BLaER1 (cell line): ENCODE measurements around the gene SPTBN1.
A peak's percentile ranks its signal among the peaks of the same experiment; 100 is the strongest.

Experiments used
- H3K27ac ChIP-seq: shearing (Covaris generic); formaldehyde crosslinking; 2 replicates; pipeline ENCODE4 v1.8.1; 2022
- H3K27me3 ChIP-seq: shearing (Covaris generic); formaldehyde crosslinking; 2 replicates; pipeline ENCODE4 v1.8.1; 2022
- H3K36me3 ChIP-seq: shearing (Covaris generic); formaldehyde crosslinking; 2 replicates; pipeline ENCODE4 v1.8.1; 2022
- H3K4me1 ChIP-seq: shearing (Covaris generic); formaldehyde crosslinking; 2 replicates; pipeline ENCODE4 v1.8.1; 2022
- H3K4me2 ChIP-seq: shearing (Covaris generic); formaldehyde crosslinking; 2 replicates; pipeline ENCODE4 v1.8.1; 2022
- H3K4me3 ChIP-seq: shearing (Covaris generic); formaldehyde crosslinking; 2 replicates; pipeline ENCODE4 v1.8.1; 2022
- H3K9ac ChIP-seq: shearing (Covaris generic); formaldehyde crosslinking; 2 replicates; pipeline ENCODE4 v1.8.1; 2022
- H3K9me3 ChIP-seq: shearing (Covaris generic); formaldehyde crosslinking; 2 replicates; pipeline ENCODE4 v1.8.1; 2022
- H4K20me1 ChIP-seq: shearing (Covaris generic); formaldehyde crosslinking; 2 replicates; pipeline ENCODE4 v1.8.1; 2022
- Cebpa-rat ChIP-seq: shearing (Covaris generic); IDR thresholded peaks from 2 replicates; pipeline ENCODE4 v1.8.1; 2022

SPTBN1 gene

DNA sequence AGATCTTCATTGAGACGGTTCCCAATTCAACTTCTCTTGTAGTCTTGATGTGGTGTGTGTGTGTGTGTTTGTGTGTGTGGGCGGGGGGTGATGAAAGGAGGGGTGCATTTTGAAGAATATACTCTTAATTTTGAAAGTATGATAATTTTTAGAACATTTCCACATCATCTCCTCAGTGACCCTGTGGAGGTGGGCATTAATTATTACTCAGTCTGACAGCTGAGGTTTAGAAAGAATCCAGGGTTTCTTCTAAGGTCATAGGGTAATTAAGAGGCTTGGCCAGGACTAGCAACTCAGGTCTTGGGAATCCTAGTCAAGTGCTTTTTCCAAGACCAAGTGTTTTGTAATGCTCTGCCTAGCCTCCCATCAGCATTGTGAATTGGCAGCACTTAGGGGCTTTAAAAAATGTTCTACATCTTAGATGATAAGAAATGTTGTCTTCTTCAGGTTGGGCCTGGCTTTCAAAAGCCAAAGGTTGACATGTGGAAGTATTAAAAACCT, 100.5 kb downstream of the SPTBN1 start:
- Histone ChIP-seq H3K4me2 (peak overlapping the region; percentile 95), H3K27ac (peak overlapping the region; percentile 96), H3K36me3 (no peaks in the 10 kb centered on the region), H3K9ac (peak overlapping the region; percentile 95), H3K9me3 (no peaks in the 10 kb centered on the region), H3K4me1 (peaks cover 44% of the 10 kb centered on the region), H3K4me3 (peak overlapping the region; percentile 83), H3K27me3 (no peaks in the 10 kb centered on the region), H4K20me1 (peaks cover 19% of the 10 kb centered on the region)
- no peak for TF ChIP-seq Cebpa-rat

DNA sequence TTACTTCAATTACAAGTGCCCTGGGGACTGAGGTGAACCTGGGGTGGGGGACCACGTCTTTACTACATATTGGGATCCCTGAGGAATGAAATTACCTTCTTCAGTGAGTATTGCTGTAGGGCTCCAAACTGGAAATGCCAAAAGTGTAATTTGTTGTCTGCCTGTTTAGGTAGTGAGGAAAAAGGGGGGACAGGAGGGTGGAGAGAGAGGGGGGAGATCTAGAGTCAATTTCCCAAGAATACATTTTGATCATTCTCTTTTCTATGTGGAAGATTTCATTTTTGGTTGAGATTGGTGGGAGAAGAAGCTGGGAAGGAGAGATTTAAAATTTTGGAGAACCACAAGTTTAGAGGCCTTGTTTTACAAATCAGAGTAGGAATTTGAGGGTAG, 101.1 kb downstream of the SPTBN1 start:
- peaks cover 24% of the 10 kb centered on the region for H4K20me1 ChIP-seq
- H3K4me2 ChIP-seq = peak overlapping the region; percentile 95
- H3K27me3 ChIP-seq = no peaks in the 10 kb centered on the region
- H3K9me3 ChIP-seq = no peaks in the 10 kb centered on the region
- no peaks in the 10 kb centered on the region for H3K36me3 ChIP-seq
- no peak for TF ChIP-seq Cebpa-rat
- H3K27ac ChIP-seq = peak overlapping the region; percentile 96
- peaks cover 43% of the 10 kb centered on the region for H3K4me1 ChIP-seq
- H3K9ac ChIP-seq = peak overlapping the region; percentile 95
- H3K4me3 ChIP-seq = peak overlapping the region; percentile 83

- Histone ChIP-seq H3K36me3 (no peaks in the 10 kb centered on the region), H3K4me2 (peak overlapping the region; percentile 95), H3K9ac (peak overlapping the region; percentile 95), H3K27me3 (no peaks in the 10 kb centered on the region), H3K4me1 (peaks cover 48% of the 10 kb centered on the region), H4K20me1 (peaks cover 29% of the 10 kb centered on the region), H3K4me3 (peak overlapping the region; percentile 83), H3K9me3 (no peaks in the 10 kb centered on the region), H3K27ac (peak overlapping the region; percentile 96)
- no peak for TF ChIP-seq Cebpa-rat
Observed at GRCh38 chr2:54557601-54558187, 101.6 kb downstream of the SPTBN1 start.

- H3K4me2 ChIP-seq = peak overlapping the region; percentile 95
- TF ChIP-seq Cebpa-rat = no peak
- peaks cover 36% of the 10 kb centered on the region for H4K20me1 ChIP-seq
- peak overlapping the region; percentile 95 for H3K9ac ChIP-seq
- H3K27ac ChIP-seq = peak overlapping the region; percentile 96
- no peaks in the 10 kb centered on the region for H3K9me3 ChIP-seq
- peak overlapping the region; percentile 83 for H3K4me3 ChIP-seq
- no peaks in the 10 kb centered on the region; the same call in 1 of the 2 replicates for H3K36me3 ChIP-seq
- peaks cover 52% of the 10 kb centered on the region for H3K4me1 ChIP-seq
- no peaks in the 10 kb centered on the region for H3K27me3 ChIP-seq
Observed at GRCh38 chr2:54558188-54559005, 102.3 kb downstream of the SPTBN1 start.

DNA sequence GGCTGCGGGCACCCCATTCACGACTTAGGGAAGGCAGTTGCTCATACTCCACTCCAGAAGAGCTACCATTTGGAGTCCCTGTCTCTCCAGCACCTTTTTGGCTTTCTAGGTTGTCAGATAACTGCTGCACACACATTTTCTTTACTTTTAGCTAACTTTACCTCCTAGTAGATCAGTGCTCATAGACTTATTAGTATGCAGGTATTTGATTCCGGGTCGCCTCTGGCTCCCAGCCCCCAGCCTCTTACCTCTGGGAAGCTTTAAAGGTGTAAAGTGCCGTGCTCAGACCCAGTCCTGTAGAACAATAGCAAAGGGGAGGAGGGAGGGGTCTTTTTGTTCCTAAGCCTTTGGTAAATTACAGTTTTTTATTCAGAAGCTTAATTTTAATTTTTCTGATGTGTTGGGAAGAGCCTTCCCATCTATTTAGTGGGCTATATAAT, 102.9 kb downstream of the SPTBN1 start:
- peaks cover 43% of the 10 kb centered on the region for H4K20me1 ChIP-seq
- H3K27ac ChIP-seq = peak overlapping the region; percentile 96
- TF ChIP-seq Cebpa-rat = no peak
- H3K4me2 ChIP-seq = peak overlapping the region; percentile 95
- no peaks in the 10 kb centered on the region for H3K9me3 ChIP-seq
- peaks cover 52% of the 10 kb centered on the region for H3K4me1 ChIP-seq
- H3K4me3 ChIP-seq = peak overlapping the region; percentile 83
- H3K27me3 ChIP-seq = no peaks in the 10 kb centered on the region
- peak overlapping the region; percentile 95 for H3K9ac ChIP-seq
- H3K36me3 ChIP-seq = peaks cover 5% of the 10 kb centered on the region; the same call in 1 of the 2 replicates

GRCh38 chr2:54559593-54560145, 103.5 kb downstream of the SPTBN1 start:
- Histone ChIP-seq H3K9me3 (no peaks in the 10 kb centered on the region), H3K27me3 (no peaks in the 10 kb centered on the region), H3K9ac (peak overlapping the region; percentile 95), H3K4me3 (peak overlapping the region; percentile 83), H3K27ac (peak overlapping the region; percentile 96), H3K4me2 (peak overlapping the region; percentile 95), H4K20me1 (peaks cover 49% of the 10 kb centered on the region), H3K36me3 (peaks cover 11% of the 10 kb centered on the region), H3K4me1 (peaks cover 52% of the 10 kb centered on the region)
- TF ChIP-seq Cebpa-rat = no peak

DNA sequence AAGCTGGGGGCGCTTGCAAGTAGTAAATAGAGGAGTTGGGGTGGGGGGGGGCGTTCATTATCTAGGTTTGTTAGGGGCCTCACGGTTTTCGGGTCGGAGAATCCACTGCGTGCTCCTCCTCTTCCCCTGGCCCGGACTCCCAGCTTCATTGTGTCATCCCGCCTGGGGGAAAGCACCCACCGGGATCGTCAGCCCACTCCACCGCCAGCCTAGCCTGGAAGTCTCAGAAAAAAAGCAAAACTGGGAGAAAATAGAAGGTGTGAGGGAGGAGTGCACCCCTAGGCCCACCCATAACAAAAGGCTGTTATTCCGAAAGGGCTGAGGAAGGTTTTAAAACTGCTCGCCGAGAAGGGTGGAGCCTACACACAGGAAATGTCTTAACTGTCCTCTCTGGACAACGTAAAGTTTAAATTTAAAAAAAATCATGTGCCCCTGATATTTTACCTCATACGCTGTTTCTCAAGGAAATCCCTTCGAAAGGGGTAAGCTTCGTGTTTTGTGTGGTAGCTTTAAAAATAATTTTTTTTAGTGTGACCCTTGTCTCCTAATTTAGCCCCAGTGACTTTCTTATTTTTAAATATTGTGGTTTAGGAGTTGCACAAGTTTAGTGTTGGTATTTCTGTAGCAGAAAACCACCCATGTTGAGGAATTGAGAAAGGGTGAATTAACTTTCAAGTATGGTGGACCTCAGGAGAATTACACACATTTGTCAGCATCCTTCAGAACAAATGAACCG, 104.2 kb downstream of the SPTBN1 start:
- Histone ChIP-seq H3K27ac (peak overlapping the region; percentile 96), H3K4me1 (peaks cover 52% of the 10 kb centered on the region), H3K4me2 (peak overlapping the region; percentile 95), H3K27me3 (no peaks in the 10 kb centered on the region), H3K9me3 (no peaks in the 10 kb centered on the region), H4K20me1 (peaks cover 55% of the 10 kb centered on the region), H3K4me3 (peak overlapping the region; percentile 83), H3K36me3 (peaks cover 18% of the 10 kb centered on the region), H3K9ac (peak overlapping the region; percentile 95)
- TF ChIP-seq Cebpa-rat = no peak; the same call in 1 of the 2 replicates

DNA sequence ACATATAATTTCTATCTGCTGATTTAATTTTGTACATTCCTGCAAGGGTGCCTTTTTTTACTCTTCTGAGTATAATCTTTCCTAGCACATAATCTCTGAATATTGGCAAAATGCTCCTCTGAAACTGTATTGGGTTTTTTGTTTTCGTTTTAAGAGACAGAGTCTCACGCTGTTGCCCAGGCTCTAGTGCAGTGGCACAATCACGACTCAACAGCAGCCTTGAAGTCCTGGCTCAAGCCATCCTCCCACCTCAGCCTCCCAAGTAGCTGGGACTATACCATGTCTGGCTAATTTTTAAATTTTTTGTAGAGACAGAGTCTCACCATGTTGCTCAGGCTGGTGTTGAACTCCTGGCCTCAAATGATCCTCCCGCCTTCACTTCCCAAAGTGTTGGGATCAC, 104.9 kb downstream of the SPTBN1 start:
- H3K9me3 ChIP-seq = no peaks in the 10 kb centered on the region
- peaks cover 53% of the 10 kb centered on the region for H3K4me1 ChIP-seq
- H3K27ac ChIP-seq = peak overlapping the region; percentile 96
- H3K36me3 ChIP-seq = peaks cover 21% of the 10 kb centered on the region
- H3K4me2 ChIP-seq = peak overlapping the region; percentile 95
- H4K20me1 ChIP-seq = peaks cover 62% of the 10 kb centered on the region
- H3K4me3 ChIP-seq = peak overlapping the region; percentile 83
- H3K27me3 ChIP-seq = no peaks in the 10 kb centered on the region
- H3K9ac ChIP-seq = peak overlapping the region; percentile 95
- no peak for TF ChIP-seq Cebpa-rat

- H3K27me3 ChIP-seq = no peaks in the 10 kb centered on the region
- H3K4me2 ChIP-seq = peak overlapping the region; percentile 98
- H3K4me1 ChIP-seq = peaks cover 73% of the 10 kb centered on the region
- peak overlapping the region; percentile 96 for H3K27ac ChIP-seq
- TF ChIP-seq Cebpa-rat = no peak
- H4K20me1 ChIP-seq = peaks cover 96% of the 10 kb centered on the region
- peak overlapping the region; percentile 64 for H3K9ac ChIP-seq
- H3K36me3 ChIP-seq = peaks cover 37% of the 10 kb centered on the region
- peak overlapping the region; percentile 83 for H3K4me3 ChIP-seq
- H3K9me3 ChIP-seq = no peaks in the 10 kb centered on the region
Observed at GRCh38 chr2:54564439-54564838, 108.3 kb downstream of the SPTBN1 start.
